PC-3 (cell line): ENCODE measurements around the gene MYH7B.

Experiments
- CTCF ChIP-seq: fragments of 300-600 bp; sonication (generic); conservative IDR thresholded peaks from 2 replicates; pipeline ENCODE4 v1.5.1; 2017; ENCODE audit warnings: antibody characterized with exemption, low read depth, mild to moderate bottlenecking, low read length
- EZH2 ChIP-seq: fragments of 300-600 bp; sonication (generic); IDR thresholded peaks from one replicate; pipeline ENCODE4 v1.6.1; 2017; ENCODE audit warnings: antibody characterized with exemption, mild to moderate bottlenecking, low read length; ENCODE audit not compliant: unreplicated experiment
- EZH2phosphoT487 ChIP-seq: fragments of 300-600 bp; sonication (generic); IDR thresholded peaks from 2 replicates; pipeline ENCODE4 v1.6.1; 2018; ENCODE audit warnings: mild to moderate bottlenecking, antibody characterized with exemption, low read length, borderline replicate concordance

GRCh38 chr20:34964486-34964885, 8.8 kb downstream of the MYH7B start:
- TF ChIP-seq CTCF (no peak), EZH2 (no peak), EZH2phosphoT487 (no peak)
